Cortex of kidney (tissue), 1 donor: ENCODE measurements around the gene TELO2.

Experiments
- DNase-seq: peaks from one replicate; lab custom pipeline; 2025; lab: John Stamatoyannopoulos, UW

The TELO2 gene

GRCh38 chr16:1519831-1520230 lies 26.7 kb downstream of the TELO2 start:
- DNase-seq: no peak

- DNase-seq: no peak
Observed at GRCh38 chr16:1520461-1520860, 27.3 kb downstream of the TELO2 start.

- no peak for DNase-seq
Observed at GRCh38 chr16:1523581-1524245, 30.6 kb downstream of the TELO2 start.

GRCh38 chr16:1524366-1524765 lies 31.2 kb downstream of the TELO2 start:
- no peak for DNase-seq

GRCh38 chr16:1525871-1526607 lies 32.9 kb downstream of the TELO2 start:
- no peak for DNase-seq

GRCh38 chr16:1526608-1527555 lies 33.7 kb downstream of the TELO2 start:
- no peak for DNase-seq

- DNase-seq: no peak
Observed at GRCh38 chr16:1527836-1528811, 35.0 kb downstream of the TELO2 start.

- no peak for DNase-seq
Observed at GRCh38 chr16:1528921-1529537, 35.9 kb downstream of the TELO2 start.

GRCh38 chr16:1530349-1530882 lies 37.3 kb downstream of the TELO2 start:
- no peak for DNase-seq

- no peak for DNase-seq
Observed at GRCh38 chr16:1530883-1531637, 37.9 kb downstream of the TELO2 start.

- DNase-seq: no peak
Observed at GRCh38 chr16:1531638-1531910, 38.4 kb downstream of the TELO2 start.

GRCh38 chr16:1532081-1532760 lies 39.1 kb downstream of the TELO2 start:
- no peak for DNase-seq

- no peak for DNase-seq
Observed at GRCh38 chr16:1532771-1533170, 39.6 kb downstream of the TELO2 start.

GRCh38 chr16:1533443-1533951 lies 40.3 kb downstream of the TELO2 start, which contains the start of gene TMEM204:
Gene TMEM204, plus strand, starts transcription at chr16:1533666. Its CDS starts 610 bp downstream, at chr16:1534276.
- no peak for DNase-seq

- no peak for DNase-seq
Observed at GRCh38 chr16:1534021-1535020, 41.2 kb downstream of the TELO2 start.

GRCh38 chr16:1535391-1536291 lies 42.5 kb downstream of the TELO2 start:
- no peak for DNase-seq

- no peak for DNase-seq
Observed at GRCh38 chr16:1536601-1537000, 43.4 kb downstream of the TELO2 start.
